ENCODE data around the gene RPS24.
"Not testable (repeated sequence)": the region's sequence is repeated elsewhere in the genome, so short reads cannot be mapped to it uniquely, and the experiment has no call there.

Gene RPS24

DNA sequence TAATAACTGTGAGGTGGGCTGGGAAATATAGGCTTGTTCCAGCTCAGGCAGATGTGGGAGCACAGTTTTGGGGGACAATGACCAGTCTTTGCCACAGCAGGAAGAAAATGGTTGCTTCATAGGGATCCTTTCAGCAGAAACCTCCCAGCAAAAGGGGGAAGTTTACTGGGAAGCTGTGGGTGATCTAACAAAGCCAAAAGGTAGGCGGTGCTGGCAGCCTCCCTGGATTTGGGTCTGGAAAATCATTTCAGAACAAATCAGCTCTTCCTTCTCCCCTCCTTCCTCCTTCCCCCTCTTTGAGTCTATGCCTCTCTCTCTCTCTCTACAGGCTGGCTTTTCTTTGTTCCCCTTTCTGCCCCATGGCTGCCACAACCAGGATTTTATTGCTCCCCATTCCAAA, 16.2 kb downstream of the RPS24 start:
- no peak overlapping the region for H3K4me3 ChIP-seq (ENCODE audit: low read length)
- DNase-seq (ENCODE audit: low read depth) = no peak
- TF ChIP-seq, protein P1, sequence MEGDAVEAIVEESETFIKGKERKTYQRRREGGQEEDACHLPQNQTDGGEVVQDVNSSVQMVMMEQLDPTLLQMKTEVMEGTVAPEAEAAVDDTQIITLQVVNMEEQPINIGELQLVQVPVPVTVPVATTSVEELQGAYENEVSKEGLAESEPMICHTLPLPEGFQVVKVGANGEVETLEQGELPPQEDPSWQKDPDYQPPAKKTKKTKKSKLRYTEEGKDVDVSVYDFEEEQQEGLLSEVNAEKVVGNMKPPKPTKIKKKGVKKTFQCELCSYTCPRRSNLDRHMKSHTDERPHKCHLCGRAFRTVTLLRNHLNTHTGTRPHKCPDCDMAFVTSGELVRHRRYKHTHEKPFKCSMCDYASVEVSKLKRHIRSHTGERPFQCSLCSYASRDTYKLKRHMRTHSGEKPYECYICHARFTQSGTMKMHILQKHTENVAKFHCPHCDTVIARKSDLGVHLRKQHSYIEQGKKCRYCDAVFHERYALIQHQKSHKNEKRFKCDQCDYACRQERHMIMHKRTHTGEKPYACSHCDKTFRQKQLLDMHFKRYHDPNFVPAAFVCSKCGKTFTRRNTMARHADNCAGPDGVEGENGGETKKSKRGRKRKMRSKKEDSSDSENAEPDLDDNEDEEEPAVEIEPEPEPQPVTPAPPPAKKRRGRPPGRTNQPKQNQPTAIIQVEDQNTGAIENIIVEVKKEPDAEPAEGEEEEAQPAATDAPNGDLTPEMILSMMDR (conservative IDR thresholded peaks at IDR 0.05; ENCODE audit: low read depth, low read length) = no peak

- no peak overlapping the region for H3K4me3 ChIP-seq (ENCODE audit: low read length)
- no peak for DNase-seq (ENCODE audit: low read depth)
- TF ChIP-seq, protein P1 (conservative IDR thresholded peaks at IDR 0.05; ENCODE audit: low read depth, low read length) = no peak
Measured at GRCh38 chr10:78053211-78053868, 19.7 kb downstream of the RPS24 start.

DNA sequence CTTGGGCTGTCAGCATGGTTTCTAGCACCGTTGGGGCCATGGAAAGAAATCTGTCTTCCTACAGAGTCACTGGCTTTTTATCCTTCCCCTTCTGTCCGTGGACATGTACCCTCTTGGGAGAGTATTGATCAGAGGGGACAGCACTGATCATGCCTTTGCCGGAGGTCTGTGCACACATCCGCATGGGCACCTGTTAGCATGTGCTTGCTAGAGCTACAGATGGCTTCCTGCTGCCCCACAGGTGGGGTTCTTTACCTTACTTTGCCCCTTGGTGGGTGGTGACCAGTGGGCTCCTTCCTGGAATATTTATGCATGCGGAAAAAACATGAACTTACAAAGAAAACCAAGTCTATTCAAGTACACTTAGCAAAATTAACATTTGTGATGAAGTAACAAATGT, 24.9 kb downstream of the RPS24 start:
- TF ChIP-seq, protein P1 (conservative IDR thresholded peaks at IDR 0.05; ENCODE audit: low read depth, low read length) = no peak
- no peak for DNase-seq (ENCODE audit: low read depth)
- no peak overlapping the region for H3K4me3 ChIP-seq (ENCODE audit: low read length)

GRCh38 chr10:78059906-78060702, 26.4 kb downstream of the RPS24 start:
- DNase-seq (ENCODE audit: low read depth) = no peak
- H3K4me3 ChIP-seq (ENCODE audit: low read length) = no peak overlapping the region
- TF ChIP-seq, protein P1 (conservative IDR thresholded peaks at IDR 0.05; ENCODE audit: low read depth, low read length) = no peak

DNA sequence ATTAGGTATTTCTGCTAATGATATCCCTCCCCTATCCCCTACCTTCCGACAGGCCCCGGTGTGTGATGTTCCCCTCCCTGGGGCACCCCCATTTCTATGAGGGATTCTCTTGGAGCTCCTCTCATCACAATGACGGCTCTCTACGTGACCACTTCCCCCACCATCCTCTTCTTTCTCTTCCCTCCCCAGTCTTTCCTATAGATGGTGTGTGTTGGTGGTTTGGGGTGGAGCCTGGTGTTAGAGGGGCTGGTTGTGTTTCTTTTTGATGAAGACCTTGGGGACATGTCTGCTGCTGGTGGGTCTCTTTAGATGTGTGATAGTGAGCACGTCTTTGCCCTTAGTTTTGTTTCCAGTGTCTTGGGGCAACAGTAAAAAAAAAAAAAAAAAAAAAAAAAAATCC, 28.6 kb downstream of the RPS24 start:
- no peak overlapping the region for H3K4me3 ChIP-seq (ENCODE audit: low read length)
- TF ChIP-seq, protein P1 (conservative IDR thresholded peaks at IDR 0.05; ENCODE audit: low read depth, low read length) = no peak
- DNase-seq (ENCODE audit: low read depth) = no peak

- no peak for DNase-seq (ENCODE audit: low read depth)
- TF ChIP-seq, protein P1 (conservative IDR thresholded peaks at IDR 0.05; ENCODE audit: low read depth, low read length) = no peak
- no peak overlapping the region for H3K4me3 ChIP-seq (ENCODE audit: low read length)
Measured at GRCh38 chr10:78063236-78063635, 29.6 kb downstream of the RPS24 start.

- H3K4me3 ChIP-seq (ENCODE audit: low read length) = not testable (repeated sequence)
Measured at GRCh38 chr10:78064919-78065318, 31.3 kb downstream of the RPS24 start.

More at GRCh38 chr10:78064919-78065318, 31.3 kb downstream of the RPS24 start:
- DNase-seq (ENCODE audit: low read depth) = not testable (repeated sequence)
